GM19467 (cell line): ENCODE data around the gene C1orf141.
"Not testable (repeated sequence)": the region's sequence is repeated elsewhere in the genome, so short reads cannot be mapped to it uniquely, and the experiment has no call there.

Experiments
- ATAC-seq: cut with Tn5 transposase; IDR thresholded peaks from one replicate; pipeline ENCODE4 v1.9.1; 2021; ENCODE audit warnings: mild to moderate bottlenecking, moderate library complexity; ENCODE audit not compliant: unreplicated experiment

Gene C1orf141

GRCh38 chr1:67143966-67144365 is 9.2 kb upstream of the C1orf141 start:
- ATAC-seq, result no peak

GRCh38 chr1:67142931-67143330 is 8.2 kb upstream of the C1orf141 start:
- ATAC-seq, result no peak

- not testable (repeated sequence) for ATAC-seq
These were observed 7.1 kb upstream of the C1orf141 start for GRCh38 chr1:67141832-67142231.

GRCh38 chr1:67140460-67140859 is 5.7 kb upstream of the C1orf141 start:
- ATAC-seq, result no peak

- ATAC-seq, result no peak
These were observed 4.2 kb upstream of the C1orf141 start for GRCh38 chr1:67138813-67139499.

- no peak for ATAC-seq
These were observed 2.6 kb upstream of the C1orf141 start for GRCh38 chr1:67137307-67137753.

- ATAC-seq, result no peak
These were observed 584 bp upstream of the C1orf141 start for GRCh38 chr1:67135354-67135753.

GRCh38 chr1:67133177-67133576 is 1.6 kb downstream of the C1orf141 start:
- no peak for ATAC-seq

GRCh38 chr1:67130673-67131072 is 4.1 kb downstream of the C1orf141 start:
- ATAC-seq, result no peak

GRCh38 chr1:67126974-67127373 is 7.8 kb downstream of the C1orf141 start:
- ATAC-seq, result no peak

GRCh38 chr1:67126111-67126746 is 8.5 kb downstream of the C1orf141 start:
- no peak for ATAC-seq

- ATAC-seq, result no peak
These were observed 10.3 kb downstream of the C1orf141 start for GRCh38 chr1:67124455-67124854.

- no peak for ATAC-seq
These were observed 13.7 kb downstream of the C1orf141 start for GRCh38 chr1:67120855-67121619.

GRCh38 chr1:67118646-67119045 is 16.1 kb downstream of the C1orf141 start:
- no peak for ATAC-seq

- no peak for ATAC-seq
These were observed 16.6 kb downstream of the C1orf141 start for GRCh38 chr1:67118191-67118590.

GRCh38 chr1:67114162-67114561 is 20.6 kb downstream of the C1orf141 start:
- ATAC-seq, result no peak

GRCh38 chr1:67110352-67110751 is 24.4 kb downstream of the C1orf141 start:
- ATAC-seq, result peak; percentile 47

- no peak for ATAC-seq
These were observed 29.3 kb downstream of the C1orf141 start for GRCh38 chr1:67105508-67105907.

- ATAC-seq, result no peak
These were observed 31.2 kb downstream of the C1orf141 start for GRCh38 chr1:67103548-67103947.

- no peak for ATAC-seq
These were observed 33.9 kb downstream of the C1orf141 start for GRCh38 chr1:67100833-67101232.

GRCh38 chr1:67097305-67097704 is 37.5 kb downstream of the C1orf141 start:
- no peak for ATAC-seq

GRCh38 chr1:67094191-67094590 is 40.6 kb downstream of the C1orf141 start:
- ATAC-seq, result no peak
